ENCODE data around the gene NOTO.
A peak's percentile ranks its signal among the peaks of the same experiment; 100 is the strongest.
"Not testable (repeated sequence)": the region's sequence is repeated elsewhere in the genome, so short reads cannot be mapped to it uniquely, and the experiment has no call there.

NOTO gene

DNA sequence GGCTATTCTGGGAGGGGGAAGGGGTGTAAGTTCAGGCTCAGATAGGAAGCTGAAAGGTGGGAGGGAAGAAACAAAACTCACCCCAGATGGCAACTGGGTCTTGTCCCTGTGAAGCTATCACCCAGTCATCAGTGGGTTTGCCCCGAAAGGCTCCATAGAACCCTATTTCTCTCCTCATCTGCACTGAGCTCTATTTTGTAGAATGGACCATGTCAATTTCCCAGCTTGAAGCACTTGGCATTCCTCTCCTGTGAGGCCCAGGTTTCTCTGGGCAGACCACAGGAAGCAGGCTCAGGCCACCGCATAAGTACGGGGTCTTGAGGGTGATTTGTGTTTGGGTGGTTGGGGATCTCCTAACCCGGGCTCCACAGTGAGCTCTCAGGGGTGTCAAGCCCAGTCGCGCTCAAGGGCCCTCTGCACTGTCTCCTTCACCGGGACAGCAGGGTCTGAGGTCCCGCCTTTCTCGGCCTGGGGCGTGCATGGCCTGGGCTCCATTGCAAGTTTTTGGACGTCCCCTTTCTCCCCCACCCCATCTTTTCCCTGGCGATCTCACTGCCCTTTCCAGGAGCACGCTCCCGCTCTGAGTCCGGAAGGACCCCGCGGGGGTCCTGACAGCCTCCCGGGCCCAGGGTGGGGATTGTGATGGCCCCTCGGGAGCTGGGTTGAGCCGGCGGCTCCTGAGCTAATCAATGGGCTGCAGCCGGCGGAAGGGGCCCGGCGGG, 27.3 kb upstream of the NOTO start:
- no peak overlapping the region for H3K27ac ChIP-seq (ENCODE audit: low read length)
- no peaks in the 10 kb centered on the region for H3K9me3 ChIP-seq (ENCODE audit: control insufficient read depth, low read depth, low read length)
- peak overlapping the region; percentile 80 for H3K4me3 ChIP-seq (ENCODE audit: low read length)
- H3K4me1 ChIP-seq (ENCODE audit: control insufficient read depth, low read depth, low read length), result peaks cover 5% of the 10 kb centered on the region
- H3K9ac ChIP-seq (ENCODE audit: low read length), result peak overlapping the region; percentile 16
- H3K27me3 ChIP-seq (ENCODE audit: control insufficient read depth, insufficient read depth, low read length), result peaks cover 73% of the 10 kb centered on the region
- no peaks in the 10 kb centered on the region for H3K36me3 ChIP-seq (ENCODE audit: control insufficient read depth, low read depth, low read length)

DNA sequence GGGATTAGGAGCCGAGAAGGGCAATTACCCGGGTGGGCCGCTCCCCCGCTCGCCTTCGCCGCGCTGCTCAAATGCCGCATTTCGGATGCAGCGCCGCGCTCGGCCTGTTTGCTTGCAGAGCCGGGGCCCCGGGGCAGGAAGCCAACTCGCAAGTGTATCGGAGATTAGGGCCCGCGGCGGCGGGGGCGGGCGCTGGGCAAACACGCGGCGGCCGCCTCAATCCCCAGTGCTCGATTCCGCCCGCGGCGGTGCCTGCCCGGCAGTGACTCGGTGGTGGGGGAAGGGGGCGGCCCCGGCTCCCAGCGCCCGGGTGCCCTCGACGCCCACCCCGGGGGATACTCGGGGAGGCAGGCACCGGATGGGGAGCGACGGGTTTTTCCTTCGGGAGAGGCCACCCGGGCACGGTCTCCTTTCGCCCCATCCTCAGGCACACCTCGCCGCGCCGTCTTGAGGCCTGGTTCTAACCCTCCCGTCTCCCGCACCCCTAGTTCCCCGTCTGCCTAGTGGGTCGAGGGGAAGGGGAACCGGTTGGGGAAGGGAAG, 26.6 kb upstream of the NOTO start:
- Histone ChIP-seq H3K27ac (ENCODE audit: low read length) (no peak overlapping the region), H3K4me3 (ENCODE audit: low read length) (peak overlapping the region; percentile 80), H3K27me3 (ENCODE audit: control insufficient read depth, insufficient read depth, low read length) (peaks cover 74% of the 10 kb centered on the region), H3K9me3 (ENCODE audit: control insufficient read depth, low read depth, low read length) (no peaks in the 10 kb centered on the region), H3K9ac (ENCODE audit: low read length) (peak overlapping the region; percentile 16), H3K4me1 (ENCODE audit: control insufficient read depth, low read depth, low read length) (peaks cover 5% of the 10 kb centered on the region), H3K36me3 (ENCODE audit: control insufficient read depth, low read depth, low read length) (no peaks in the 10 kb centered on the region)

DNA sequence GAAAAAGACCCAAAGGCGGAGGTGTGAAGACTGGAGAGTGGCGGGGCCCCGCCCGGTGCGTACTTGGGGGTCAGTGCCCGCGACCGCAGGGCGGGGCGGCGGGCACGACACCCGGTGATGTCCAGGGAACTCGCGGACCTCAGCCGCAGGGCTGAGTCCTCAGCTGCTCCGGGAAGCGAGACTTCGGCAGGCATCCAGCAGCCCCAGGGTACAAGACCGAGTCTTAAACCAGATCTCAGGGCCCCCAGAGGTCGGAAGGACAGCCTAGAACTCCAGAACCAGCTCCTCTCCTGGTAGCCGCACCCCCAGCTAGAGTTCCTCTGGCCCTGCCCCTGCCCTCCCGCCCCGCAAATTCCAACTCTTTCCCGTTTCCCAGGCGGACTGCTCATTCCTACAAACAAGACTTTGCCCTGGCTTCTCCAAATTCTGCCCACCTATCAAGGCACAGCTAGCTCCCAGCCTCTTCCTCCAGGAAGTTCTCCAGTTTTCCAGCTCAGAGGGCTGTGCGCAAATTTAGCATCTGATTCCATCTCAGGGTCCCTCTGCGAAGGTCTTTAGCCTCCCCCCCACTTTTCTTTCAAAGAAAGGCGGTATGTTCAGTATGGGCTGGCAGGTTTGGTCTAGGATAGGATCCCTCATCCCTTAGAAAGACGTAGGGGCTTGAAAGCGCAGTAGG, 26.0 kb upstream of the NOTO start:
- Histone ChIP-seq H3K9ac (ENCODE audit: low read length) (no peak overlapping the region), H3K27ac (ENCODE audit: low read length) (no peak overlapping the region), H3K27me3 (ENCODE audit: control insufficient read depth, insufficient read depth, low read length) (peaks cover 74% of the 10 kb centered on the region)

DNA sequence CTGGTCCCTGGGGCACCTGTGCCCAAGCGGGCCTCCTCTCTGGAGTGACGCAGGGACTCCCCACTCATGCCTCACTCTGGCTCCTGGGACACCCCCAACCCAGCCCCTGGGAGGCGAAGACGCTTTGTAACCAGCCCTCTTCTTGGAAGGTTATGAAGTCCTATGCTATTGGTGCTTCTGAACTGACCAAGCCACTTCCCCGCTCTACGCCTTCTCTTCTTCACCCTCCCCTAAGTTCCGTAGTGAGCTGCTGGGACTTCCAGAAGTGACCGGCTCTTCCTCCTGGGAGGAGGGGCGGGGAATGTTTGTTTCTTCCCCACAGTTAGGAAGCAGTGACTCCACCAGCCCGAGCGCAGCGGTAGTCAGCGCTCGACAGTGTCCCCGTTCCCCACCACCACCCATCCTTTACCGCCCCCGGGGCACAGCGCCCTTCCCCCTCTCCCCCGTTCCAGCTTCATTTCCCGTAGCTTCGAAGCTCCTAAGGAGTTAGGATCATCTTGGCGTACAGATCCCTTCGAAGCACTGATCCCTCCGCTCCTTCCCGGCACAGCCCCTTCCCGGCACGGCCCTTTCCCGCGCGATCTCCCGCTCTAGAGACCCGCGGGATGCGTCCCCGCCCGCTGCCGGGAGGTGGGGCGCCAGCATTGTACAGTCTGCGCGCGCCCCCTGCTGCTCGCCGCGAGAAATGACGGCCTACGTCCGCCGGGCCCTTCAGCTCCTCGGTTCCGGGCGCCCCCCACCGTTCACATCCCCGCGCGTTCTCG, 25.3 kb upstream of the NOTO start:
- H3K27ac ChIP-seq (ENCODE audit: low read length), result no peak overlapping the region

More for the DNA sequence above, 26.0 kb upstream of the NOTO start:
- Histone ChIP-seq H3K4me1 (ENCODE audit: control insufficient read depth, low read depth, low read length) (peaks cover 5% of the 10 kb centered on the region), H3K9me3 (ENCODE audit: control insufficient read depth, low read depth, low read length) (no peaks in the 10 kb centered on the region), H3K4me3 (ENCODE audit: low read length) (peak overlapping the region; percentile 80), H3K36me3 (ENCODE audit: control insufficient read depth, low read depth, low read length) (no peaks in the 10 kb centered on the region)

DNA sequence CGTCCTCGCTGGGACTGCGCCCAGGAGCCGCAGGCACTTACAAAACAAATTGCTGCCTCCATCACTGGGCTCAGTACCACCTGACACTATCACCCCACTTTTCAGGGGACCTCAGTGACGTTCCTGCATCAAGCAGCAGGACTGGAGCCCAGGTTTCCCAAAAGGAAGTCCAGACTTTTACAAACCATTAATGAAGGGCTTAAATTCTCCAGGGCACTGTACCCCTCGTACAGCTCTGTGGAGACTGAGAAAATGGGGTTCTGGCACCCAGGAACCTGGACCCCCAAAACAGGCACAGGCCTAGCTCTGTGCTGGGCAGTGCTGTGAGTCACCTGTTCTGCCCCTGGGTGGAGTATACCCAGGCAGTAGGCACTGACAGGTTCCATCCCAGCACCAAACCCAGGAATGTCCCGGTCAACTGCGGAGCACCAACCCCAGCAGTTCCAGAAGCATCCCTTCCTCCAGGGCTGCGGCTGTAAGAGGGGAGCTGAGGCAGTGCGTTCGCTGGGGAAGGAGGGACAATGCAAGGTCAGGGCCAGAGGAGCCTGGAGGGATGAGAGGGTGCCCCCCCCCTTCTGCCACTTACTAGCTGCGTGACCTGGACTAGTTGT, 24.6 kb upstream of the NOTO start:
- peaks cover 5% of the 10 kb centered on the region for H3K4me1 ChIP-seq (ENCODE audit: control insufficient read depth, low read depth, low read length)
- no peaks in the 10 kb centered on the region for H3K9me3 ChIP-seq (ENCODE audit: control insufficient read depth, low read depth, low read length)
- H3K27me3 ChIP-seq (ENCODE audit: control insufficient read depth, insufficient read depth, low read length), result peaks cover 71% of the 10 kb centered on the region
- peak overlapping the region; percentile 80 for H3K4me3 ChIP-seq (ENCODE audit: low read length)
- H3K27ac ChIP-seq (ENCODE audit: low read length), result no peak overlapping the region
- H3K9ac ChIP-seq (ENCODE audit: low read length), result no peak overlapping the region
- H3K36me3 ChIP-seq (ENCODE audit: control insufficient read depth, low read depth, low read length), result no peaks in the 10 kb centered on the region

More for the DNA sequence above, 25.3 kb upstream of the NOTO start:
- H3K36me3 ChIP-seq (ENCODE audit: control insufficient read depth, low read depth, low read length), result no peaks in the 10 kb centered on the region
- peak overlapping the region; percentile 80 for H3K4me3 ChIP-seq (ENCODE audit: low read length)
- peaks cover 5% of the 10 kb centered on the region for H3K4me1 ChIP-seq (ENCODE audit: control insufficient read depth, low read depth, low read length)
- H3K9ac ChIP-seq (ENCODE audit: low read length), result no peak overlapping the region
- H3K27me3 ChIP-seq (ENCODE audit: control insufficient read depth, insufficient read depth, low read length), result peaks cover 74% of the 10 kb centered on the region
- H3K9me3 ChIP-seq (ENCODE audit: control insufficient read depth, low read depth, low read length), result no peaks in the 10 kb centered on the region

DNA sequence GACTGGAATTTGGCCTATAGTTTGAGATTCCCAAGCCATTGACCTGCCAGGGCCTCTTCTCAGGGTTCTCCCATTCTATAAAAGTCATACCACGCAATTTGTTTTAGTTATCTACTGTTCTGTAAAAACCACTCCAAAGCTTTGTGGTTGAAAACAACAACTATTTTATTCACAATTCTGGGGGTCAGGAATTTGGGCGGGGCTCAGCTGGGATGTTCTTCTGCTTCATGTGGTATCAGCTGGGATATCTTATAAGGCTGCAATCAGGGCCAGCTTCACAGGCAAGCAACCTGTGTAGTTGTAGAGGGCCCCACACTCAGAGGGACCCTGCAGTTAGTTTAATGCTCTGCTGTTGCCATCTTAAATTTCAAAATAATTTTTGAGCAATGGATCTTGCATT, 16.4 kb upstream of the NOTO start:
- Histone ChIP-seq H3K9ac (ENCODE audit: low read length) (no peak overlapping the region), H3K27me3 (ENCODE audit: control insufficient read depth, insufficient read depth, low read length) (peaks cover 5% of the 10 kb centered on the region), H3K27ac (ENCODE audit: low read length) (no peak overlapping the region), H3K4me3 (ENCODE audit: low read length) (no peak overlapping the region), H3K9me3 (ENCODE audit: control insufficient read depth, low read depth, low read length) (no peaks in the 10 kb centered on the region), H3K36me3 (ENCODE audit: control insufficient read depth, low read depth, low read length) (no peaks in the 10 kb centered on the region), H3K4me1 (ENCODE audit: control insufficient read depth, low read depth, low read length) (no peaks in the 10 kb centered on the region)

DNA sequence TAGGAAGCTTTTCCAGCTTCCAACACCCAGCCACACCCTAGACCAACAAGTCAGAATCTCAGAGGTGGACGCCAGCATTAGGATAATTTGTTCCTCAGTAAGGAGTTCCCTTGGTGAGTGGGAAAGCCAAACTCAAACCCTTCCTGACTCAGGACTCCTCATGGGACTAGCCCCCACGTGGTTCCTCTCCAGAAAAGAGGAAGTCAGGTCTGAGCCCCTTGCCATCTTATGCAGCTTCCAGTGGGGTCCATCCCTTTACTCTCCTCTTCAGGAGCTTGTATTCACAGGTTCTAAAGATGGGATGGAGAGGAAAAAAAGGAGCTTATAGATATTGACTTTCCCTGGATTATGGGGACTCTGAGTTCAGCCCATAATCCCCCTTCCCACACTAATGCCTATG, 14.8 kb upstream of the NOTO start:
- no peak overlapping the region for H3K9ac ChIP-seq (ENCODE audit: low read length)
- H3K4me3 ChIP-seq (ENCODE audit: low read length), result no peak overlapping the region
- H3K27ac ChIP-seq (ENCODE audit: low read length), result no peak overlapping the region
- peaks cover 5% of the 10 kb centered on the region for H3K27me3 ChIP-seq (ENCODE audit: control insufficient read depth, insufficient read depth, low read length)
- no peaks in the 10 kb centered on the region for H3K36me3 ChIP-seq (ENCODE audit: control insufficient read depth, low read depth, low read length)
- H3K9me3 ChIP-seq (ENCODE audit: control insufficient read depth, low read depth, low read length), result no peaks in the 10 kb centered on the region
- H3K4me1 ChIP-seq (ENCODE audit: control insufficient read depth, low read depth, low read length), result peaks cover 6% of the 10 kb centered on the region

DNA sequence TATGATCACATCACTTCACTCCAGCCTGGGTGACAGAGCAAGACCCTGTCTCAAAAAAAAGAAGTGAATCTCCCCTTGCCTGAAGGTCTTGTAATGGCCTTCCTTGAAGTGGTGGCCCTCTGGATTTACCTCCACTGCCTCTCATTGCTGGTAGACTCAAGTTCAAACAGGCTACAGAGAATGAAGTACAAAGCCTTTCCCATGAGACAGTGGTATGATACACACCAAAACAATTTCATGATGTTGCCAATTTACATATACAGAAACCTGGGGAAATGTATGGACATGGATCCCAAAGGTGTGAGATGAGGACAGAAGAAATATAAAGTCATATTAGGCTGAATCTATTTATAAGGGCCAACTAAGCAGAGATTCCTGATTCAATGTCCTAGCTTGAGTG, 4.8 kb upstream of the NOTO start:
- Histone ChIP-seq H3K36me3 (ENCODE audit: control insufficient read depth, low read depth, low read length) (no peaks in the 10 kb centered on the region), H3K4me3 (ENCODE audit: low read length) (no peak overlapping the region), H3K27me3 (ENCODE audit: control insufficient read depth, insufficient read depth, low read length) (peaks cover 24% of the 10 kb centered on the region), H3K9ac (ENCODE audit: low read length) (no peak overlapping the region), H3K9me3 (ENCODE audit: control insufficient read depth, low read depth, low read length) (no peaks in the 10 kb centered on the region), H3K27ac (ENCODE audit: low read length) (no peak overlapping the region), H3K4me1 (ENCODE audit: control insufficient read depth, low read depth, low read length) (no peaks in the 10 kb centered on the region)

DNA sequence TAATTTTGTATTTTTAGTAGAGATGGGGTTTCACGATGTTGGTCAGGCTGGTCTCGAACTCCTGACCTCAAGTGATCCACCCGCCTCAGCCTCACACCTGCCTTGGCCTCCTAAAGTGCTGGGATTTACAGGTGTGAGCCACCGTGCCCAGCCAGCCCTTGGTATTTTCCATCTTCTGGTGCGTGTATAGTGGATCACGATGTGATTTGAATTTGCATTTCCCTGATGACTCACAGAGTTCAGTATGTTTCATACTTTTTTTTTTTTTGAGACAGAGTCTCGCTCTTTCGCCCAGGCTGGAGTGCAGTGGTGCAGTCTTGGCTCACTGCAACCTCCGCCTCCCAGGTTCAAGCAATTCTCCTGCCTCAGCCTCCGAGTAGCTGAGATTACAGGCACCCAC, 2.1 kb upstream of the NOTO start:
- H3K9ac ChIP-seq (ENCODE audit: low read length); H3K9me3 ChIP-seq (ENCODE audit: control insufficient read depth, low read depth, low read length); H3K4me1 ChIP-seq (ENCODE audit: control insufficient read depth, low read depth, low read length); H3K4me3 ChIP-seq (ENCODE audit: low read length); H3K27ac ChIP-seq (ENCODE audit: low read length); H3K36me3 ChIP-seq (ENCODE audit: control insufficient read depth, low read depth, low read length): not testable (repeated sequence)
- peaks cover 51% of the 10 kb centered on the region for H3K27me3 ChIP-seq (ENCODE audit: control insufficient read depth, insufficient read depth, low read length)

DNA sequence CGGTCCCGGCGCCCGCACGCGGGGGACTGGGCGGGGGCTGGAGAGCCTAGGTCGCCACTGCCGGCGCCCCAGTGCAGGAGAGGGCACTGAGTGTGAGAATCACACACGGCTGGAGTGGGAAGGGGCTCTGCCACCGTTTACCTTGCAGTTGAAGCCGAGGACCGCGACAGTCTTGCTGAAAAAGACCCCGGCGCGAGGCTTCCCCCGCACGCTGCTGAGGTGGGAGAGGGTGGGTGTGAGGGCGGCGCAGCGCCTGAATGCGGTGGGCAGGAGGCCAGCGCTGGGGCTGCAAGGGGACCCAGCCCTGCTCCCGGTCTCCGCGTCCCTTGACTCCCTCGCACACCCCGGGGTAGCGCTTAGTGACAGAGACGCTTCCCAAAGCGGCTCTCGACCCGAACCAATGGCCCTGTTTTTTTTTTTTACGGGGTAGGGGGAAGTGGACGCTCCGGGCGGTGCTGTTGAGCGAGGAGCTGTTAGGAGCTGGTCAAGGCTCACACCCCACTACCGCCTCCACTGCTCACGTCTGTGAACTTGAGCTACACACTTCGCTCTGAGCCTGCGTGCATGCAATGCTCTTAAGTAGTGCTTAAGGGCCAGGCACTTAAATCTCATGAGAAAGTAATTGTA, 794 bp downstream of the NOTO start:
- H3K36me3 ChIP-seq (ENCODE audit: control insufficient read depth, low read depth, low read length), result no peaks in the 10 kb centered on the region
- peaks cover 60% of the 10 kb centered on the region for H3K27me3 ChIP-seq (ENCODE audit: control insufficient read depth, insufficient read depth, low read length)
- no peak overlapping the region for H3K27ac ChIP-seq (ENCODE audit: low read length)
- H3K9me3 ChIP-seq (ENCODE audit: control insufficient read depth, low read depth, low read length), result no peaks in the 10 kb centered on the region
- no peak overlapping the region for H3K9ac ChIP-seq (ENCODE audit: low read length)
- no peaks in the 10 kb centered on the region for H3K4me1 ChIP-seq (ENCODE audit: control insufficient read depth, low read depth, low read length)
- H3K4me3 ChIP-seq (ENCODE audit: low read length), result peak overlapping the region; percentile 39

DNA sequence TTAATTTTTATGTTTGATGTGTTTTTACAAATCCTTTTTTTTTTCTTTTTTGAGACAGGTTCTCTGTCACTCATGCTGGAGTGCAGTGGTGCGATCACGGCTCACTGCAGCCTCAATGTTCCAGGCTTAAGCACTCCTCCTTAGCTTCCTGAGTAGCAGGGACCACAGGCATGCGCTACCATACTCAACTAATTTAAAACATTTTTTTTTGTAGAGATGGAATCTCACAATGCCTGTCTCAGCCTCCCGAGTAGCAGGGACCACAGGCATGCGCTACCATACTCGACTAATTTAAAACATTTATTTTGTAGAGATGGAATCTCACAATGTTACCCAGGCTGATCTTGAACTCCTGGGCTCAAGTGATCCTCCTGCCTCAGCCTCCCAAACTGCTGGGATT, 3.2 kb downstream of the NOTO start:
- Histone ChIP-seq H3K9ac (ENCODE audit: low read length) (no peak overlapping the region), H3K4me1 (ENCODE audit: control insufficient read depth, low read depth, low read length) (no peaks in the 10 kb centered on the region), H3K36me3 (ENCODE audit: control insufficient read depth, low read depth, low read length) (no peaks in the 10 kb centered on the region), H3K27me3 (ENCODE audit: control insufficient read depth, insufficient read depth, low read length) (peaks cover 55% of the 10 kb centered on the region), H3K27ac (ENCODE audit: low read length) (no peak overlapping the region), H3K4me3 (ENCODE audit: low read length) (no peak overlapping the region), H3K9me3 (ENCODE audit: control insufficient read depth, low read depth, low read length) (no peaks in the 10 kb centered on the region)

Data from iPS-18a (cell line).